Stimulated activated CD8-positive, alpha-beta memory T cell treated with anti-CD3 and anti-CD28 coated beads, Interleukin-15, amount 100 ng/mL, for 4 hours (primary cell): ENCODE data around the gene MICAL2.

Source experiments
- DNase-seq, 2 donors: peaks; one replicate each; pipeline ENCODE4 v3.0.0-alpha.2; 2020; ENCODE audit warnings: low read depth in 2 of 2

The MICAL2 gene

DNA sequence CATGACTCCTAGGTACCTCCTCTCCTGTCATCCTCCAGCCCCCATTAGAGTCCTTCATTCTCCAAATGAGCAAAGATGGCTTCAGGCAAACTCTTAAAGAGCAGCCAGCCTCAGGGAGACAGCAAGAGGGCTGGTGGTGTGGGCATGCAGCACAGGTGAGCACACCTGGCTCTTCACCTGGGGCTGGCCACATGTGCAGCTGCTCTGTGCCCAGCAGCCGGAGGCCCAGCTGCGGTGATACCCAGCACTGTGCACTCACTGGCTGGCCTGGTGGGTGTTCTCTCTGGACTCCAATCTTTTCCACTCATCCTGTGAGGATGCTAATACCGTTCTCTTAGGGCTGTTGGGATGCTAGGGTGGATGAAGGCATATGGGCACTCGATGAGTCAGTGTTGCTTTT lies 160.9 kb downstream of the MICAL2 start:
- DNase-seq = no peak

DNA sequence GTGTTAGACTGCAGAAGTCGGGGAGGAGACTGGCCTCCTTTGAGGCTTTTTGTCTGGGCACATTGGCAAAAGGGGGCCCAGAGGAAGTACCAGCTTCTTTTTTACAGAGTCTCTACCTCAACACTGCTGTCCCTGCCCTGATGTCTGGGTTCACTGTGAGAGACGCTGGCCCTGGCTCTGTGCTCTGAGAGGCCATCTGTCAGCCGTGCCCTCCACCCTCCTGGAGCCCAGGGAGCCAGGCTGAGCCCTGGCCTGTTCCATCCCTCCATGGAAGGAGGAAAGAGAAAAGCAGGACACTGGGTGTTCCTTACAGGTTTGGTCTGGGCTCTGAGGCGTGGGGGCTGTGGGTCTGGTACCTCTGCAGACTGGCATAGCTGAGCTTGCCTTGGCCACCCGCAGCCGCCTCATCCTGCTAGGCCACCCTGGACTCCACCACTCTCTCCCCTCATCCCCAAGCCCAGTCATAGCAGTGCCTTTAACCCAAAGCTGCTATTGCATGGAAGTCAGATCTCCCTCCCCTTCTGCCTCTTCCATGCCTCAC lies 161.5 kb downstream of the MICAL2 start:
- DNase-seq = no peak

DNA sequence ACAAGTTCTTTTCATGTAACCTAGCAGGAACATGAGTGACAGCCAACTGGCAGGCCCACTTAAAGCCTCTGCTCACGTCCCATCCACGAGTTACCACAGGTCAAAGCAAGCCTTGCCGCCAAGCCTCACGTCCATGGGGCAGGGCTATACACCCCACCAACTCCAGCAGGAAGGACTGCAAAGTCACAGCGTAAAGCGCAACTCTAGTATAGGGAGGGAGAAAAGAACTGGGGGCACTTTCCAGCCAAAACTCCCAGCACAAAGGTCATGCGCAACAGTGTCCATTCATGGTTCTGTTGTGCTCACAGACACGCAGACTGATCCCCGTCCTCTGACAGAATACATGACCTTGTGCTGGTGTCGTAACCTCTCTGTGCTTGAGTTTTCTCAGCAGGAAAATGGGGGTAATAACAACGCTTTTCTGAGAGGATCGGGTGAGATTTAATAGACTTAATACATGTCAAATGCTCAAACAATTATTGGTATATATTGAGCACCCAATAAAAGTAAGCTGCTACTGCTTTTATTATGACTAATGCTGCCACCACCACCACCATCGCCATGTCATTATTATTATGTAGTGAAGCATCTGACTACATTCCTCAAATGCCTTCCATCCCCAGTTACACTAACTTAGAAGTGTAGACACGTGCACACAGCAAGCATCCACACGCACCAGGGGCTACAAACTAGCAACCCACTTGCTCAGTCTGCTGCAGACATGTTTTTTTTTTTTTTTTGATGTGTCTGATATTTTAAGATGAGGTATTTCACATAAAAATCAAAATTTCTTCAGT lies 162.6 kb downstream of the MICAL2 start:
- no peak for DNase-seq

DNA sequence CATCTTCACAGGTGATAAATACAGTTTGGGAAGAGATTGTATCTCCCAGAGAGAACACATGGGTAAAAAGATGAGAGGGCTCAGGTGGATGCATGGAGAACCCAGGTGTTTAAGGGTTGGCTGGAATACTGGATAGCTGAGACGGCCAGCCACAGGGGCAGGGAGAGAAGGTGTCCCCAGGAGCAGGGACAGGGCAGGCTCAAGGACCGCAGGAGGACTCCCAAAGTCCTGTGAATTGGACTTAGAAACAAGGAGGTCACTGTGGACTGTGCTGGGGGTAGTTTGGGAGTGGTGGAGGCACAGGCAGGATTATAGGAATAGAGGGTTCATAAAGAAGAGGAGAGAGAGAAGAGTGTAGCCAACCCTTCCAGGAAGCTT lies 163.2 kb downstream of the MICAL2 start:
- no peak for DNase-seq

DNA sequence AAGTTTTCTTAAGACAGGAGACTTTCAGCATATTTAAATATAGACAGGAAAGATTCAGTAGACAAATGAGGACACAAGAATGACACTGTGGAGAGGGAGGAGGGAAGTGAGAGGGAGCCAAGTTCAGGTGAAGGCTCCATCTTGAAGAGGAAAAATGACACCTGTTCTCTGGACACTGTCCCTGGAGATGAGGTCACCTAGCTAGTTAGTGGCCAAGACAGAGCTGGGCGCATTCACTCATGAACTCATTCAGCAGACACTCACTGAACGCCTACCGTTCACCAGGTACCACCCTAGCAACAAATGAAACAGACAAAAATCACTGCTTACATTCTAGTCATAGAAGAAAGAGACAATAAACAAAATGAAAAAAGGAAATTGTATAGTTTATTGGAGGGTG lies 163.7 kb downstream of the MICAL2 start:
- no peak for DNase-seq

DNA sequence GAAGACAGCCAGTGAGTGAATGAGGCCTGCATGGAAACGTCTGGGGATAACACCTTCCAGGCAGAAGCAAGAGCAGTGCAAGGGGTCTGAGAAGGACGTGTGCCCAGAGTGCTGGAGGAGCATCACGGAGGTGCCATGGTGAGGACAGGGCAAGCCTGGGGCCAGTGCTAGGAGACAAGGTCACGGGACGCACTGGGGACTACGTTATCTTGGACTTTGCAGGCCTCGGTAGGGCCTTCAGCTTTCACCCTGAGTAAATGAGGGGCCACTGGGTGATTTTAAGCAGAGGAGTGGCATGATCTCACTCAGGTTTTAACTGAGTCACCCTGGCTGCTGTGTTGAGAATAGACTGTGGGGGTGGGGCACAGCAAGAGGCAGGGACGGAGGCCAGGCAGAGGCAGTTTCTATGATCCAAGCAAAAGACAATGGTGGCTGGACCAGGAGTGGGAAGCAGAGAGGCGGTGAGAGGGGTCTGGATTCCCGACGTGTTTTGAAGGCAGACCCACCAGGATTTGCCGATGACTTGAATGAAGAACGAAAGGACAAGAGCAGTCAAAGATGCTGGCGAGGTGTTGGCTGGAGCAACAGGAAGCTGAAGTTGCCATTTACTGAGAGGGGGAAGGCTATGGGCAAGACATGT lies 164.3 kb downstream of the MICAL2 start:
- DNase-seq = no peak

DNA sequence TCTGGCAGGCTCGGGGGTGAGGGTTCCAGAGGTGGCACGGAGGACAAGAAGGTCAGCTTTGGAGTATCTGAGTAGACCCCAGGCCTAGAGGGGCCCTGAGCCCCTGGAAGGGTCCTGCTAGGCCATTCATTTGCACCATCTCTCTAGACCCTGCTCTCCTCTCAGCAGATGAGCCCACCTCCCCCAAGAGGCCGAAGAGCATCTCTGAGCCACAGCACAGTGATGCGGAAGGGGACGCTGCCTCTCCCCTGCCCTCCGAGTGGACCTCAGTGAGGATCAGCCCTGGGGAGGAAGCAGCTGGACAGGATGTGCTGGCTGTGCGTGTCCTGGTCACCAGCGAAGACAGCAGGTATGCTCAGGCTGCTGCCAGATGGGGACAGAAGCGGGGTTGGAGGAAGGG lies 165.4 kb downstream of the MICAL2 start:
- DNase-seq = no peak

DNA sequence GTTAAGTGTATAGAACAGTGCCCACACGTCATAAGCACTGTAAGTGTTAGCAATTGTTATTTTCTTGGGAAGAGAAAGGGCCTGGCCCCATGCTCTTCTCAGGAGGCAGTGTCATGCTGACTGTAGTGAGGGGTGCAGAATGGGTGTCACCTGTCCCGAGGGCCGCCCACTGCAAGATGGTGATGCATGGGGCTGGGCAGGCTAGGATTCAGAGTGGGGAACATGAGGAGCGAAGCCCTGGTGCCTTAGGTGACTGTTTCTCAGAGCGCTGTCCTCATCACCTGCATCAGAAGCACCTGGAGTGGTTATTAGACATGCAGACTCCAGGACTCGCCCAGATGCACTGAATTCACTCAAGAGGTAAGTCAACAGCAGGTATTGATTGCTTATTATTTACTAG lies 166.0 kb downstream of the MICAL2 start:
- DNase-seq = no peak

DNA sequence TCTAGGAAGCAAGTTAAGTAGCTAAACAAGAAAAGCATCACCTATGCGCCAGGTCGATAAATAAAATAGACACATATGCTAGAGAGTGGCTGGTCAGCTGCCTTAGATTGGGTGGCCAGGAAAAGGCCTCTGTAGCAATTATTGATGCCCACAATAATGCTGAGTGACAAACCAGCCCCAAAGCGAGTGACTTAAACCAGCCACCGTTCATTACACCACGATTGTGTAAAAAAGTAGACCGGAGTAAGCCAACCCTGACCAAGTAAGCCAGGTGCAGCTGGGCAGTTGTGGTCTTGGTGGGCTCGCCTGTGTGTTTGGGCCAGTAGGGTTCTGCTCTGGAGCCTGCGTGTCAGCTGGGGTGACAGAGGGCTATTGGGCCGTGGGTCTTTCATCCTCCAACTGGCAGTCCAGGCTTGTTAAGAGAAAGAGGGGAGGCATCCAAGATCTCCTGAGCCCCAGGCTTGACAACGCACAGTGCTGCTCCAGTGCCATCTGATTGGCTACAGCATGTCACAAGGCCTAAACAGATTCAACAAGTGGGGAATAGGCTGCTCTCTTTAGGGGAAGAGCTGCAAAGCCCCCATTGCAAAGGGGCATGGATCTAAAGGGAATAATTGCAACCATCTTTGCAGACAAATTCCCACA lies 166.6 kb downstream of the MICAL2 start:
- DNase-seq = no peak

DNA sequence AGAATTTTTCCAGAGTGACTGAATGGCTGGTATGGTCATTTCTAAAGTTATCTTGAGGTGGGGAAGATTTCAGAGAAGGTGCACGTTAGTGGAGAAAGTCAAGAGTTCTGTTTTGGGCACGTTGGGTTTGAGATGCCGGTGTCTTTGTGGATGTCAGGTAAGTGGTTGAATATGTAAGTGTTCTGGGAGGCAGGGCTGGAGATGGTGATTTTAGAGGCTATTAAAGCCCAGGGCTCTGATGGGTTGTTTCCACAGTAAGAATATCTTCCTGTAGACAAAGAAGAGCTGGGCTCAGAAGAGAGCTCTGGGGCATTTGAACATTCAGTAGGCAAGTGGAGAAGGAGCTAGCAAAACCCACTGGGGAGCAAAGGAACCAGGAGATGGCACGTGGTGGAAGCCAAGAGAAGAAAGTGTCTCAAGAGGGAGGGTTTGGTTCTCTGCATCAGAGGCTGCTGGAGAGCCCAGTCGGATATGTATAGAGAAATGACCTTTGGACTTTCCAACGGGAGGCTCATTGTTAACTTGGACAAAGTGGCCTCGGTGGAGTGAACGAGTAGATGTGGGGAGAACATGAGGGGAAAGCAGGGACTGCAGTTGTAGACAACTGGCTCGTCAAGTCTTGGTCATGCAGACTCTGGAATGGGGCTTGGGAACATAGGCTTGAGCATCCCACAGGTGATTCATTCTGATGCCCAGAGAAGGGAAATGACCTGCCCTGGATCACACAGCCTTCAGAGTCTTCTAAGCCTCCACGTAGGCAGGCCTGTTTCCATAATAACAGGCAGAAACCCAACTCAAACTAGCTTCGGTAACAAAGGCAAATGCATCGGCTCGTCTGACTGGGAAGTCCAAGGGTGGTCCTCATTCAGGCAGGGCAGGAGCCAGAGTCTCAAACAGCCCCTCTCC lies 168.6 kb downstream of the MICAL2 start:
- no peak for DNase-seq

DNA sequence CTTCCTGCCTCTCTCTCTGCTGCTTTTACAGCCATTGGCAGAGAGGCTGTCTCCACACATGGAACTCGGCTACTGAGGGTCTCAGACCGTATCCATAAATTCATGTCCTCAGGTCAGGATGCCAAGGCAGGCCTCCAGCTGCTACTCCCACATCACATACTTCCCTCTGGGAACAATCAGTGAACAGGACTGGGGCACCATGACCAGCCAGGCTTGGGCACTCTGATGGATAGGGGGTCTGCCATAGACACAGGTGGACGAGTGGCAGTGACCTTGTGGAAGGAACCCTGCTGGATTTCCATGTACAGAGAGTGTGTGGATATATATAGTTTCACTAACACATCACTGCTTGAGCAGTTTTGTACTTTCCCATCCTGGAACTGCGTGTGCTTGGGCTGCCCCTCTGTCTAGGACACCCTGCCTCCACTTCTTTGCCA lies 169.3 kb downstream of the MICAL2 start:
- DNase-seq = no peak

DNA sequence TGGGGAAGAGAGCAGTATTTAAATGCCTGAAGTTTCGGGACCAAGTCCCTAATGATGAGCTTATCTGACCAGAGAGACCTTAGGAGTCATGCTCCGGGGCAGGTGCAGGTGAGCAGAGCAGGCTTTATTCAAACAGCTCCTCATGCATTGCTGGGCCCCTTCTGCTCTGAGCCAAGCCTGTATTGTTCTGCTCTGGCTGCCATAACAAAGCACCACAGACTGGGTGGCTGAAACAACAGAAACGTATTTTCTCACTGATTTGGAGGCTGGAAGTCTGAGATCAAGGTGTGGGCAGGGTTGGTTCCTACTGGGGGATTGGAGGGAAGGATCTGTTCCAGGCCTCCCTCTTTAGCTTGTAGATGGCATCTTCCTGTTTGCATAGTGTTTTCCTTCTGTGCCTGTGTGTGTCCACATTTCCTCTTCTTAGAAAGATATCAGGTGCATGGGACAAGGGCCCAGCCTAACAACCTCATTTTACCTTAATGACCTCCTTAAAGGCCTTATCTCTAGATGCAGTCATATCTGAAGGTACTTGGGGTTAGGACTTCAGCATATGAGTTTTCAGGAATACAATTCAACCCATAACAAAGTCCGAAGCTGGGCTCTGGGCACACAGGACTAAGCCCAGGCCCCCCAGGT lies 169.9 kb downstream of the MICAL2 start:
- no peak for DNase-seq

DNA sequence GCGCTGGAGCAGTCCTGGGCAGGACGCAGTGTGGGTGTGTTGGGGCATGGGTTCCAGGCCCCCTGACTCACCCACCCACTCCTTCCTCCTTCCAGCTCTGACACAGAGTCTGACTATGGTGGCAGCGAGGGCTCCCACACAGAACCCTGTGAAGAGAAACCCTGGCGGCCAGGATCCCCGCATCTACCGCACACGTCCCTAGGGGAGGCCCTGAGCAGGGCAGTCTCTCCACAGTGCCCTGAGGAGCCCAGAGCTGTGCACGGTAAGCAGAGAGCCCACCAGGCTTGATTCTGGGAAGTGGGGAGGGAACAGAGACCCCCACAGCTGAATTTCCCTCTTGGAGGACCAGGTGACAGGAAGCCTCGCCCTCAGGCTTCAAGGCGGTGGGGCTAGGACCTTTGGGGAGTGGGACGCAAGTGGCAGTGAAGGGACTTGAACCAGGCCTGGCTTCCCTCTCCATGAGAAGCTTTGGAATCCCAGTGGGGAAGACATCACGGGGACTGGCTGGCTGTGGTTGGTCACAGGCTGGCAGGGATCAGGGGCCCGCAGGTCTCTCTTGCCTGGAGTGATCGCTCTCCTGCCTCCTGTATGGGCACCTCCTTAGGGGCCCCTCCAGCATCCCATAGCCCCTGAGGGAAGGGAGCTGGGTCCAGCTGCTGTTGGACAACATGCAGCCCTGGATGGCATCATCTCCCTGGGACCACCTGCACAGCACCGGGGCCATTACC lies 170.6 kb downstream of the MICAL2 start:
- no peak for DNase-seq

DNA sequence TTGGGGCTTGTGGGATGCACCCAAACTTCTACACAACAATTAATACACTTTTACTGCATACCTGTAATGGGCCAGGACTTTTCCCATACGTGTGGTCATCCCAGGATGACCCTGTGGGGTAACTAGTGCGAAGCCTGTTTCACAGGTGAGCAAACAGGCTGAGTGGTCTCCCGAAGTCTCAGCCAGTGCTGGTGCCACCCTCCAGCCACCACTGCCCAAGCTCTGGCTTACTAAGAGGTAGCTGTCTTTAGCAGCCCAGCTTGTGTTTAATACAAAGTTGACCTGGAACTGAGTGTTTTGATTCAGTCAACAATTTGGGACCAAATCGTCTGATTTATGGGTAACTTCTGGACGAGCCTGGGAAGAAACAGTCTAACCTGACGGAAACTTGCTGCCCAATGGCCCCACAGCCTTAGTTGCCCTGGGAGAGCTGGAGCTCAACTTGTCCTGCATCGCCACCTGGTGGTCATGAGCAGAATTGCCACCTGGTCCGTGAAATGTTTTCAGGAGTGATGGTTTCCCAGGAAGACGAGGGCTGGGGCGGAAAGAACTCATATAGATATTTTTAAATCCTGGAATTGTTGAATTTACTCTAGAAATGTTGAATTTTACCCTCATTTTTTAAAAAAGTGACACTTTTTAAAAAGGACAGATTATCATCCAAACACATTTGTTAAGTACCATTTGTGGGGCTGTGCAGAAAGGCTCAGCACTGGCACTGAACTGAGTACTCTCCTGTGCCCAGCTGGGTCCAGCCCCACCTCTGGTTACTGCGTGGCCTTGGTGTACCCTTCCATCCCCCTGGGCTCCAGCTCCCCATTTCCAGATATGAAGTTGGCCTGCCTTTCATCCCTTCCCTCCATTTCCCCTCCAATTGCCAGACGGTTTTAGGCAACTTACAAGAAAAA lies 171.4 kb downstream of the MICAL2 start:
- peak; percentile 37 to 54 for DNase-seq

DNA sequence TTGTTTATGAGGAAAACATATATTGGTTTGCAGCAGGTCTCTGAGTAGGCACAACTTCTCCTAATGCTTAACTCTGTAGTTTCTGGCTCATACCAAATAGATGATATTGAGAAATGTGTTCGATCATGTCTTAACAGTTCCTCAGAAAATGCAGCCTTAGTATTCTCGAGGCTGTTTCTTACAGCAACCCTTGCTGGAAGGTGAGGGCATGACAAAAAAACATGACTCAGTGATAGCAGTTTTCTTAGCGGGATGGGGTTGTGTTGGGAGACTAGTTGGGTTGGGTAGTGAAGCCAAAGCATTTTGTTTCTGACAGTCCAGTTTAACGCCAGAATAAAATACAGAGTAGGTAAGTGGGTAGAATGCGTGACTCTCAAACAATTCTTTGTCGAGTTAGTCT lies 172.3 kb downstream of the MICAL2 start:
- DNase-seq = no peak

DNA sequence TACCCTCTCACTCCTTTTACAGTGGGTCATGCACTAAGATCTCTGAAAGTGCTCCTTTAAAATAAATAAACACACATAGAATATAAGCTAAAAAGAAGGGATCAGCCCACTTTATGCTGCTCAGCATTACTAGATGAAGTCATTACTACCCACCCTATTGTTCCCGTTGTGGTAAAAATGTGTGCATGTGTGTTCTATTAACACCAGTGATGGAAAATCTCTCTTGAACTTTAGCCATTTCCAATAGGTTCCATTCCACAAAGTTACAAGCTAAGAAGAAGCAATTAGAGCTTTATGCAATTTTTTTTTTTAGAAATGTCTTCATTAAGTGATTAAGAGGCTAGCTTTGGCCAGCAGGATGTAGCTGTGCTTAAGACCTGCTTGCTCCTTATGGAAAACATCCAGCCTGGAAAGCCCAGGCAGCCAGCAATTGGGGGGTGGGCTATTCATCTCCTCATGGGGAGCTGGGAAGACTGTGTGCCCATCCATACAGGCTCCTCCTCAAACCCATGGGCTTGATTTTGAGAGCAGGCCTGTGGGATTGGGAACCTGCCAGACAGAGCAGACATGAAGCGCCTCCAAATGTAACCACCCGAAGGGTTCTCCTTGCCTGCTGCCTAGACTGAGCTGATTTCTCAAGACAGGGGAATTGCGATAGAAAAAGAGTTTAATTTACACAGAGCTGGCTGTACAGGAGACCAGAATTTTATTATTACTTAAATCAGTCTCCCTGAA lies 174.1 kb downstream of the MICAL2 start:
- no peak for DNase-seq

DNA sequence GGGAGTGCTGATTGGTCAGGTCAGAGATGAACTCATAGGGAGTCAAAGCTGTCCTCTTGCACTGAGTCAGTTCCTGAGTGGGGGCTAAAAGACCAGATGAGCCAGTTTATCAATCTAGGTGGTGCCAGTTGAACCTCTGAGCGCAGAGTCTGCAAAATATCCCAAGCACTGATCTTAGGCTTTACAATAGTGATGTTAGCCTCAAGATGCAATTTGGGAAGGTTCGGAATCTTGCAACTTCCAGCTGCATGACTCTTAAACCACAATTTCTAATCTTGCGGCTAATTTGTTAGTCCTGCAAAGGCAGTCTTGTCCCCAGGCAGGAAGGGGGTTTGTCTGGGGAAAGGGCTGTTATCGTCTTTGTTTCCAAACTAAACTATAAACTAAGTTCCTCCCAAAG lies 174.7 kb downstream of the MICAL2 start:
- no peak for DNase-seq

DNA sequence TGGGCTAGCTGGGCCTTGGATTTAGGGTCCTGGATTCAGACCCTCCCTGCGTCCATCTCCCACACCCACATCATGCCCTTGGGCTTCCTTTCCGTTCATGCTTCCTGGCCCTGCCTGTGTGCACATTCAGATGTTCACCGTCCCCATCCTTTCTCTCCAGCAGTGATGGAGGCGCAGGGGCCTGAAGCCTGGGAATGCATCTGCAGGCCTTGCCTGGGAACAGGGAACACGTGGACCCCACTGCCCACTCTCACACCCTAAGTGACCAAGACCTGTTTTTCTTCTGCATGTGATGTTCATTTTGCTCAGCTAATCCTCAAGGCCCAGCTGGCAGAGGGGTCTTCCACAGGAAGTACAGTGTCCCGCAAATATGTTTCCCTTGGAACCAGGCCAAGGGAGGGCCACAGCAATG lies 175.4 kb downstream of the MICAL2 start:
- DNase-seq = no peak

DNA sequence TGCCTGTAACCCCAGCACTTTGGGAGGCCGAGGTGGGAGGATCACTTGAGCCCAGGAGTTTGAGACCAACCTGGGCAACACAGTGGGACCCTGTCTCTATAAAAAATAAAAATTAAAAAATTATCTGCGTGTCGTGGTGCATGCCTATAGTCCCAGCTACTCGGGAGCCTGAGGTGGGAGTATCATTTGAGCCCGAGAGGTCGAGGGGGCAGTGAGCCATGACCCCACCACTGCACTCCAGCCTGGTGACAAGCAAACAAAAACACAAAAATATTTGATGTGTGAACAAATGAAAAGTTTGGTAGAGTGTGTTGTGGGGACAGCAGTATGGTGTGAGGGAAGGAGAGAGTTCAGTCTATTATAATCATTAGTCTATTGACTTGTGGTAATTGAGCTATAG lies 176.2 kb downstream of the MICAL2 start:
- no peak for DNase-seq
